ENCODE results near the gene ANTKMT.

The ANTKMT gene

DNA sequence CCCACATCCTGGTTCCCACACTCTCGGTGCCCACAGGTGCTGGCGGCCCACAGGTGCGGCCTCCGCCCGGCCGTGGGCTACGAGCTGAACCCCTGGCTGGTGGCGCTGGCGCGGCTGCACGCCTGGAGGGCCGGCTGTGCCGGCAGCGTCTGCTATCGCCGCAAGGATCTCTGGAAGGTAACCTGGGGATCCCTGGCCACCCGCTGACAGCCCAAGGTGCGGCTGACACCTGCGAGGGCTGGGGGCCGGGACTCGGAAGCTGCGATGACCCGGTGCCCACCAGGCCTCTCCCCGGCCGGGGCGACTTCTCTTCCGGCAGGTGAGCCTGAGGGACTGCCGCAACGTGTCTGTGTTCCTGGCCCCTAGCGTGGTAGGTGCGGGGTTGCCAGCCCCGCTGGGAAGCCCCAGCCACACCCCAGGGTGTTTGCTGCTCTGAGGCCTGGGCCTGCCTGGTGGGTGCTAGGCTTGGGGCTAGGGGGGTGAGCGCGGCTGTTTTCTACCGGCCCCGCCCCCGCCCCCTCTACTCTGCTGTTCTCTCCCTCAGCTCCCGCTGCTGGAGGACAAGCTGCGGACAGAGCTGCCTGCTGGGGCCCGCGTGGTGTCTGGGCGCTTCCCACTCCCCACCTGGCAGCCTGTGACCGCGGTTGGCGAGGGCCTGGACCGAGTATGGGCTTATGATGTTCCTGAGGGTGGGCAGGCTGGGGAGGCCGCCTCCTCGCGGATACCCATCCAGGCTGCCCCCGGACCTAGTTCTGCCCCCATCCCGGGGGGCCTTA is 1.0 kb downstream of the ANTKMT start:
- peaks cover 12% of the 10 kb centered on the region for H3K4me1 ChIP-seq (ENCODE audit: control insufficient read depth, insufficient read depth, low read length)
- H3K27me3 ChIP-seq (replicated peaks; ENCODE audit: control insufficient read depth, insufficient read depth, low read length) = no peaks in the 10 kb centered on the region
- no peak for DNase-seq (ENCODE audit: low read depth)
- H3K36me3 ChIP-seq (ENCODE audit: control insufficient read depth, insufficient read depth, low read length, severe bottlenecking) = no peaks in the 10 kb centered on the region
- no peaks in the 10 kb centered on the region for H3K9me3 ChIP-seq (ENCODE audit: control insufficient read depth, low read length)
- H3K9ac ChIP-seq (ENCODE audit: low read length) = peak overlapping the region; percentile 97
- peak overlapping the region; percentile 89 for H3K4me3 ChIP-seq (ENCODE audit: low read length)

DNA sequence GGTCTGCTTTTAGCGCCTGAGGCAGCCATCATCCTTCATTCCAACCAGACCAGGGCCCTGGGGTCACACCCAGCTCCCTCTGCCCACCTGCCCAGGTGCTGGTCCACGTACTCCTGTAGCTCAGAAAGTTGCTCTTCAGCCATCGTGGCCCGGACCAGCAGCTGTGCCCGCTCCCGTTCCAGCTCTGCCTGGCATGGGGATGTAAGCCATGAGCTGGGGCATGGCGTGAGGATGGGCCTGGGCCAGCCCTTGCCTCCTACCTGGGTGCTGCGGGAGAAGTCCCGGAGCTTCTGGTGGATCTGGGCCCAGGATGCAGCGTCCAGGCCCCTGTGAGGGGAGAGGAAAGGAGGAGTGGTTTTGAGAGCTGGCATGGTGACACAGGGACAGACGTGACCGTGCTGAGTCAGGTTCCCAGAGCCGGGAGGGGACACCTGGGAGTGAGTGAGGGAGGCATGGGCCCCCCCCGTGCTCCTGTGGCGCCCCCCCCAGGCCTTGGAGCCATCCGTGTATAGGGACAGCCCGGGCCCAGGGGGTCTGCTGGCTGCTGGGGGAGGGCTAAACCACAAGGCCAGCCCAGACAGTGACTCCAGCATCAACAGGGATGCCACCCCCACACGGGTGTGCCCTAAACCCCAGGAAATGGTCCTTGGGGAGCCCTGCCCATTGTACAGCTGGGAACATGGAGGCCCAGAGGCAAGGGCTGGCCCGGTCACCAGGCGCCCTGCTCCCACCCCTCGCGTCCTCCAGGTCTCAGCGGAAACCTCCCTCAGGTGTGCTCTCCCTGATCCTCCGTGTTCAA is 2.1 kb downstream of the ANTKMT start:
- H3K4me3 ChIP-seq (ENCODE audit: low read length) = no peak overlapping the region
- H3K4me1 ChIP-seq (ENCODE audit: control insufficient read depth, insufficient read depth, low read length) = peaks cover 16% of the 10 kb centered on the region
- H3K27me3 ChIP-seq (replicated peaks; ENCODE audit: control insufficient read depth, insufficient read depth, low read length) = no peaks in the 10 kb centered on the region
- H3K36me3 ChIP-seq (ENCODE audit: control insufficient read depth, insufficient read depth, low read length, severe bottlenecking) = no peaks in the 10 kb centered on the region
- no peak overlapping the region for H3K9ac ChIP-seq (ENCODE audit: low read length)
- DNase-seq (ENCODE audit: low read depth) = no peak
- H3K9me3 ChIP-seq (ENCODE audit: control insufficient read depth, low read length) = no peaks in the 10 kb centered on the region

- H3K36me3 ChIP-seq (ENCODE audit: control insufficient read depth, insufficient read depth, low read length, severe bottlenecking) = no peaks in the 10 kb centered on the region
- H3K4me3 ChIP-seq (ENCODE audit: low read length) = no peak overlapping the region
- no peak overlapping the region for H3K9ac ChIP-seq (ENCODE audit: low read length)
- peaks cover 18% of the 10 kb centered on the region for H3K4me1 ChIP-seq (ENCODE audit: control insufficient read depth, insufficient read depth, low read length)
- no peak for DNase-seq (ENCODE audit: low read depth)
- no peaks in the 10 kb centered on the region for H3K27me3 ChIP-seq (replicated peaks; ENCODE audit: control insufficient read depth, insufficient read depth, low read length)
- H3K9me3 ChIP-seq (ENCODE audit: control insufficient read depth, low read length) = no peaks in the 10 kb centered on the region
These were observed 2.7 kb downstream of the ANTKMT start for GRCh38 chr16:723695-724094.

- H3K9me3 ChIP-seq (ENCODE audit: control insufficient read depth, low read length) = no peaks in the 10 kb centered on the region
- H3K9ac ChIP-seq (ENCODE audit: low read length) = no peak overlapping the region
These were observed 3.5 kb downstream of the ANTKMT start for GRCh38 chr16:724188-725040.

DNA sequence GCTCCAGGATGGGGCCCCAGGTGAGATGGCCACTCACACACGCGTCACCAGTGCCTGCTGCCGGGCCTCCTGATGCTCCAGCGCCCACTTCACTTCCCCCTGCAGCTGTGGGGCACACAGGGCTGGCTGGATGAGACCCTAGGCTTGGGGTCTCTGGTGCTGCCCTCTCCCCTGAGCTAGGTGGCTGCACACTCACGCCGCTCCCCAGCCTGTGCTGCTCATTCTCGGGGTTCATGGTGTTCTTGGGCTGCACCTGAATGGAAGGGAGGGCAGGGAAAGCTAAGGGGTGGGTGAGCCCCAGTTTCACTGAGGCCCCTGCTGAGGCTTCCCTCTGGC is 4.1 kb downstream of the ANTKMT start:
- H3K4me1 ChIP-seq (ENCODE audit: control insufficient read depth, insufficient read depth, low read length) = peaks cover 15% of the 10 kb centered on the region
- H3K36me3 ChIP-seq (ENCODE audit: control insufficient read depth, insufficient read depth, low read length, severe bottlenecking) = no peaks in the 10 kb centered on the region
- H3K4me3 ChIP-seq (ENCODE audit: low read length) = no peak overlapping the region
- H3K27me3 ChIP-seq (replicated peaks; ENCODE audit: control insufficient read depth, insufficient read depth, low read length) = no peaks in the 10 kb centered on the region
- H3K9ac ChIP-seq (ENCODE audit: low read length) = no peak overlapping the region
- DNase-seq (ENCODE audit: low read depth) = no peak
- no peaks in the 10 kb centered on the region for H3K9me3 ChIP-seq (ENCODE audit: control insufficient read depth, low read length)

More at GRCh38 chr16:724188-725040, 3.5 kb downstream of the ANTKMT start:
- peaks cover 18% of the 10 kb centered on the region for H3K4me1 ChIP-seq (ENCODE audit: control insufficient read depth, insufficient read depth, low read length)
- no peak overlapping the region for H3K4me3 ChIP-seq (ENCODE audit: low read length)
- H3K36me3 ChIP-seq (ENCODE audit: control insufficient read depth, insufficient read depth, low read length, severe bottlenecking) = no peaks in the 10 kb centered on the region
- H3K27me3 ChIP-seq (replicated peaks; ENCODE audit: control insufficient read depth, insufficient read depth, low read length) = no peaks in the 10 kb centered on the region
- DNase-seq (ENCODE audit: low read depth) = no peak

DNA sequence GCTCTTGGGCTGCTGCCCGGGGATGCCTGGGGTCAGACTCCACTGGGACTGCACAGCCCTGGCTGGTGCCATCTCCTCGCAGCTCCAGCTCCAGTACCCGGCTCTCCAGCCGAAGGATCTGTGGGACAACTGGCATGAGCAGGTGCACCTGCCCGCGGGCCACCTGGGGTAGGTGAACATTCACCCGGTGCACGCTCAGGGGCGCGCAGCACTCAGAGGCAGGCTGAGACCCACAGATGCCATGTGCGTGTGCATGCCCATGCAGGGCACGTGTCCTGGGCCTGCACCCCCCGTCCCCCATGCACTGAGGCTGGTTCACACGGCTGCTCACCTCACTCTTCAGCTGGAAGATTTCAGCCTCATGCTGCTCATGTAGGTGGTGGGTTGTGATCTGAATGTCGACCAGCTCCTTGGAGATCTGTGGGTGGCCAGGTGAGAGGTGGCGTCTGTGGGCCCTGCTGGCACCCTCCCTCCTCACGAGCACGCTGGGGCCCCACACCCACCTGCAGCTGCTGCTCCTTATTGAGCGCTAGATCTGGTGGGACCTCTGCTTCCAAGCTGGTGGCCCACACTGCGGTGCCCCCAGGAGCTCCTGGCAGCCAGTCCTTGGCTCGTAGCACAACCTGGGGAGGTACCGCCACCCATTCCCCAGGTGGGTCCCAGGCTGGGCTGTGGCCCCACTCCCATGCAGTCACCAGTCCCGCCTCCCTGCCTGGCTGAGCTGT is 4.7 kb downstream of the ANTKMT start:
- no peak overlapping the region for H3K4me3 ChIP-seq (ENCODE audit: low read length)

DNA sequence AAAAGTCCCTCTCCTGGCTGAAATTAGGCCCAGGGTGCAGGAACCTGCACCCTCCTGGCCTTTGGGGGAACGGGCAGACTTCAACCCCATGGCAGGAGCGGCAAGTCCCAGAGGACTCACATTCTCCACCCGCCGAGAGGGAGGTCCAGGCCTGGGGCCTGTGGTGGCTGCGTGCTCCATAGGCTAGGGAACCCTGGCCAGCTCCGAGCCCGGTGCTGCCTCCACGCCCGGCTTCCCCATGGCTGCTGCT is 5.2 kb downstream of the ANTKMT start:
- Histone ChIP-seq H3K36me3 (ENCODE audit: control insufficient read depth, insufficient read depth, low read length, severe bottlenecking) (no peaks in the 10 kb centered on the region), H3K9ac (ENCODE audit: low read length) (no peak overlapping the region), H3K4me1 (ENCODE audit: control insufficient read depth, insufficient read depth, low read length) (peaks cover 10% of the 10 kb centered on the region), H3K4me3 (ENCODE audit: low read length) (no peak overlapping the region), H3K9me3 (ENCODE audit: control insufficient read depth, low read length) (no peaks in the 10 kb centered on the region), H3K27me3 (replicated peaks; ENCODE audit: control insufficient read depth, insufficient read depth, low read length) (no peaks in the 10 kb centered on the region)
- no peak for DNase-seq (ENCODE audit: low read depth)

More for the DNA sequence above, 4.7 kb downstream of the ANTKMT start:
- H3K36me3 ChIP-seq (ENCODE audit: control insufficient read depth, insufficient read depth, low read length, severe bottlenecking) = no peaks in the 10 kb centered on the region
- DNase-seq (ENCODE audit: low read depth) = no peak
- H3K27me3 ChIP-seq (replicated peaks; ENCODE audit: control insufficient read depth, insufficient read depth, low read length) = no peaks in the 10 kb centered on the region
- peaks cover 10% of the 10 kb centered on the region for H3K4me1 ChIP-seq (ENCODE audit: control insufficient read depth, insufficient read depth, low read length)
- H3K9me3 ChIP-seq (ENCODE audit: control insufficient read depth, low read length) = no peaks in the 10 kb centered on the region
- H3K9ac ChIP-seq (ENCODE audit: low read length) = no peak overlapping the region

DNA sequence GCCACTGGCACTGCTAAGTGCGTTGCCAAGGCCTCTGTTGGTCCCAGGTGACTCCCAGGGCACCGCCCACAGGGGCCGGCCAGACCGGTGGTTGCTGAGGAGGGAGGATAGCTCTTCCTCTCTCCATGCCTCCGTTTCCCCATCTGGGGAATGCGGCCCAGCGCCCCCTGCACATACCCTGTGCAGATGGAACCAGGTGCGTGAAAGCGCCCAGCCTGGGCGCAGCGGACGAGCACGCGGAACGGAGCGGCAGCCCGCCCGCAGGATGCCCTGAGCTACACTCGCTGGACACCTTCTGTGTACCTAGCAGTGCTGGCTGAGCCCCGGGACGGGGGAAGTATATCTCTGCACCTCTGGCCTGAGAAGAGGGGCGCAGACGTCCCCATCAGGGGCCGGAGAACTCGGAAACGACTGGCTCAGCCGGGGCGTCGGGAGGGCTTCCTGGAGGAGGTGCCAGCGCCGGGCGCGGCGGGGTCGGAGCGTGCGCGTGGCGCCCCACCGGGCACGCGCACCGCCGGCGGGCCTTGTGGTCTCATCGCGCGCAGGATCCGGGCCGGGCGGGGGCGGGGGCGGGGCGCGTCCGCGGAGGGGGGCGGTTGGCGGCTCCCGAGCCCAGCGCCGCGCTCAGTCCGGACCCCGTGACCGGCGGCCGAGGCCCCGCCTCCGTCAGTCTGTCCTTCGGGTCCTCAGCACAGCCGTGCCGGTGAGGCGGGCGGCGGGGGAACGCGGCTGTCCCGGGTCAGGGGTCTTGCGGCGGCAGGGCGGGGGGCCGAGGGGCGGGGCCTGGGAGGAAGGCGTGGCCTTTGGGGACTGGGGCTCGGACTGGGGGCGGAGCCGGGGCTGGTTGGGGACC is 5.7 kb downstream of the ANTKMT start, which contains the start of the genes CCDC78 and HAGHL:
Gene CCDC78 (minus strand): TSS at position 6 of the 853 bp plus-strand sequence. CDS start 76 bp downstream, outside the sequence.
Gene HAGHL (plus strand): TSS at position 669 of the 853 bp plus-strand sequence. CDS start 404 bp downstream, outside the sequence.
- H3K4me3 ChIP-seq (ENCODE audit: low read length) = peak within 1 kb of the TSS; percentile 79
- no peaks in the 10 kb centered on the region for H3K9me3 ChIP-seq (ENCODE audit: control insufficient read depth, low read length)
- peak within 1 kb of the TSS; percentile 86 for H3K9ac ChIP-seq (ENCODE audit: low read length)
- no peaks in the 10 kb centered on the region for H3K27me3 ChIP-seq (replicated peaks; ENCODE audit: control insufficient read depth, insufficient read depth, low read length)
- DNase-seq (ENCODE audit: low read depth) = peak; percentile 79
- H3K4me1 ChIP-seq (ENCODE audit: control insufficient read depth, insufficient read depth, low read length) = peaks cover 8% of the 10 kb centered on the region
- H3K36me3 ChIP-seq (ENCODE audit: control insufficient read depth, insufficient read depth, low read length, severe bottlenecking) = no peaks in the 10 kb centered on the region

DNA sequence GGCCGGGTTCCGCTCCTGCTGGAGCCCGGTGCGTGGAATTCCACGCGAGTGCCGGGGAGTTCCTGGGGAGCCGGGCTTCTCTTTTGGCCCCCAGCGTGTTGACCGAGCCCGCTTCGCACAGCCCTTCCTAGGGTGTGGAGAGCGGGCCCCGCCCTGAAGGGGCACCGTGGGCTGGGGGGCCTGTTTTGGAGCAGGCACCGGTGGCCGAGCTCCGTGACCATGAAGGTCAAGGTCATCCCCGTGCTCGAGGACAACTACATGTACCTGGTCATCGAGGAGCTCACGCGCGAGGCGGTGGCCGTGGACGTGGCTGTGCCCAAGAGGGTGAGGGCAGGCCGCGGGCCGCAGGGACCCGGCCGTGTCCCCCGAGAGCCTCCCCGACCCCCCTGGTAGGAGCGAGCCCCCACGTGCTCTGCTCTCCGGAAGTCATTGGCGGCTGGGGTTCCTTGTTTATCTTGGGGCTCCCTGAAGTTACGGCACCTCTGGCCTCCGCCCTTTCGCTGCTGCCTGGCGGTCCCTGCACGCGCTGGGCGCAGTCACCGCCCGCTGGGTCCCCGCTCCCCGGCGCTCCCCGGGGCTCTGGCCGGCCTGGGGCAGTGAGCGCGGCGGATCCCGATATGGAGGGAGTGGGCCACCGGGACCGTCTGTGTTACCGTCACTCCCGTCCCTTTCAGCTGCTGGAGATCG is 6.5 kb downstream of the ANTKMT start:
- peak; percentile 44 for DNase-seq (ENCODE audit: low read depth)
- no peaks in the 10 kb centered on the region for H3K27me3 ChIP-seq (replicated peaks; ENCODE audit: control insufficient read depth, insufficient read depth, low read length)
- peak overlapping the region; percentile 86 for H3K9ac ChIP-seq (ENCODE audit: low read length)
- H3K9me3 ChIP-seq (ENCODE audit: control insufficient read depth, low read length) = no peaks in the 10 kb centered on the region
- H3K4me1 ChIP-seq (ENCODE audit: control insufficient read depth, insufficient read depth, low read length) = peaks cover 6% of the 10 kb centered on the region
- H3K36me3 ChIP-seq (ENCODE audit: control insufficient read depth, insufficient read depth, low read length, severe bottlenecking) = no peaks in the 10 kb centered on the region
- H3K4me3 ChIP-seq (ENCODE audit: low read length) = peak overlapping the region; percentile 79
